ENCODE data around the gene FAM174B.
"Not testable (repeated sequence)": the region's sequence is repeated elsewhere in the genome, so short reads cannot be mapped to it uniquely, and the experiment has no call there.

The FAM174B gene

DNA sequence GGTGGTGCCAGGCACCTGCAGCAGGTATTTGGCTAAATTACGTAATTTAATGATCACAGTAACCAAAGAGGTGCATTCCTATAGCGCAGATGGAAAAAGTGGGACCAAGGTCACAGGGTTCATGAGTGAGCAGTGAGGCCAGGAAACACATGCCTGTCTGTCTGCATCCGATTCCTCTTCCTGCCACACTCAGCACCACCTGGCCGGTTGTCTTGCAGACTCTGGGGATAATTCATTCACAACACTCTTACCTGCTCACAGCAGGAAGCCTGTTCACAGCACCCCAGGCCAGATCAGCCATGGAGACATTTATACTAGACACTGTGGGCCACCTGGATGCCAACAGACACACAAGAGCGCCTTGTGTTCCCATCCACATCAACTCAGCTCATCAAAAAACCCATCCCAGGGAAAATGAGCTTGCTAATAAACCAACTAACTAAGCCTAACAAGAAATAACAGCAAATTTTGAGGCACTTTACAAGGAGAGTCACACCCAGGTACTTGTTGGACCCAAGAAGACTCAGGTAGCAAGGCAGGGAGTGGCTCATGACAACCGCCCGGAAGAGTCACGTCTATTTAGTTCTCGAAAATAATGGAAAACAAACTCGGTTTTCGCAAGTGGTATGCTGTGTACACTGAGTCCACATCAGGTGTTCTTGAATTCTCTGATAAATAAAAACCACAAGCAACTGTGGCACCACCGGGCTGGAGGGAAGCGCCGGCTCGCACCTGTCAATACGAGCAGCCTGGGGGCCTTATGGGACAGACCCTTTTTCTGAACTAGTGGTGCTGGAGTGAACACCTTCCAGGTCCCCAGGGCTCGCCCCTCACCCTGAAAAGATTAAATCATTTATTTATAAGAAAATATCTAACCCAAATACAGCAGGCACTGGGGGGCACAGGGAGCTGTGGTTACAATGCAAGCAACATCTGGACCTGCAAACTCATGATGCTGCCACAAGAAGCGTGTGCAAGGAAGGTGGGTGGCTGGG, 40.5 kb downstream of the FAM174B start:
- DNase-seq = no peak
- H3K27ac Mint-ChIP-seq = no peak overlapping the region
- H3K27me3 Mint-ChIP-seq = peaks cover 23 to 49% of the 10 kb centered on the region in 2 donors
- no peak for ATAC-seq (replicated peaks)
- no peaks in the 10 kb centered on the region for H3K4me1 Mint-ChIP-seq (ENCODE audit: low read depth in 2 of 2)
- H3K9me3 Mint-ChIP-seq = no peaks in the 10 kb centered on the region
- H3K4me3 Mint-ChIP-seq = no peak overlapping the region
- peaks cover 3% of the 10 kb centered on the region for H3K36me3 Mint-ChIP-seq (ENCODE audit: insufficient read depth)

GRCh38 chr15:92614301-92614700, 41.3 kb downstream of the FAM174B start:
- ATAC-seq (replicated peaks) = no peak
- H3K4me3 Mint-ChIP-seq = no peak overlapping the region
- H3K36me3 Mint-ChIP-seq (ENCODE audit: insufficient read depth) = peaks cover 3% of the 10 kb centered on the region

GRCh38 chr15:92613841-92614240, 41.7 kb downstream of the FAM174B start:
- Mint-ChIP-seq H3K27me3 (peaks cover 23 to 53% of the 10 kb centered on the region in 2 donors), H3K27ac (no peak overlapping the region), H3K36me3 (ENCODE audit: insufficient read depth) (peaks cover 3% of the 10 kb centered on the region), H3K4me1 (ENCODE audit: low read depth in 2 of 2) (no peaks in the 10 kb centered on the region), H3K9me3 (no peaks in the 10 kb centered on the region), H3K4me3 (no peak overlapping the region)
- DNase-seq (no peak), ATAC-seq (replicated peaks) (no peak)

More at GRCh38 chr15:92614301-92614700, 41.3 kb downstream of the FAM174B start:
- DNase-seq = no peak
- H3K9me3 Mint-ChIP-seq = no peaks in the 10 kb centered on the region
- peaks cover 23 to 49% of the 10 kb centered on the region in 2 donors for H3K27me3 Mint-ChIP-seq
- no peaks in the 10 kb centered on the region for H3K4me1 Mint-ChIP-seq (ENCODE audit: low read depth in 2 of 2)
- no peak overlapping the region for H3K27ac Mint-ChIP-seq

DNA sequence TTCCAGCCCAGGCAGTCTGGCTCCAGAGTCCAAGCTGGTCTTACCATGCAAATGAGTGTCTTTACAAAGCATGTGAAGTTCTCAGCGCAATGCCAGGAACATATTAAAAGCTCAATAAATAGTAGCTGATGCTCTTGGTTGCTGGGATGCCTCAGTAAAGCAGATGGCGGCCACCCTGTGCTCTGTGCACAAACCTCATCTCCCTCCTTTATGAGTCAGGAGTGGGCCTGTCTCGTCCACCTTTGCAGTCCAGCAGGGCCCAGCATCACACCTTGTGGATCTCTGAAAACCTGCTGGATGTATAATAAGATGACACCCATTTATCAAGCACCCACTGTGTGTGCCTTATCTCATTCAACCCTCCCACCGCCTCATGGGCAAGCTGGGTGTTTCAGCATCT, 42.7 kb downstream of the FAM174B start:
- ATAC-seq (replicated peaks) = no peak
- Mint-ChIP-seq H3K9me3 (no peaks in the 10 kb centered on the region), H3K27ac (no peak overlapping the region)

GRCh38 chr15:92611995-92612745, 43.4 kb downstream of the FAM174B start:
- no peak for DNase-seq
- no peaks in the 10 kb centered on the region for H3K4me1 Mint-ChIP-seq (ENCODE audit: low read depth in 2 of 2)
- no peak for ATAC-seq (replicated peaks)
- H3K9me3 Mint-ChIP-seq = no peaks in the 10 kb centered on the region
- peaks cover 3% of the 10 kb centered on the region for H3K36me3 Mint-ChIP-seq (ENCODE audit: insufficient read depth)
- peaks cover 29 to 67% of the 10 kb centered on the region in 2 donors for H3K27me3 Mint-ChIP-seq
- no peak overlapping the region for H3K27ac Mint-ChIP-seq
- H3K4me3 Mint-ChIP-seq = no peak overlapping the region

More for the DNA sequence above, 42.7 kb downstream of the FAM174B start:
- peaks cover 5% of the 10 kb centered on the region for H3K36me3 Mint-ChIP-seq (ENCODE audit: insufficient read depth)
- H3K4me3 Mint-ChIP-seq = no peak overlapping the region
- no peaks in the 10 kb centered on the region for H3K4me1 Mint-ChIP-seq (ENCODE audit: low read depth in 2 of 2)
- no peak for DNase-seq
- peaks cover 32 to 62% of the 10 kb centered on the region in 2 donors for H3K27me3 Mint-ChIP-seq

DNA sequence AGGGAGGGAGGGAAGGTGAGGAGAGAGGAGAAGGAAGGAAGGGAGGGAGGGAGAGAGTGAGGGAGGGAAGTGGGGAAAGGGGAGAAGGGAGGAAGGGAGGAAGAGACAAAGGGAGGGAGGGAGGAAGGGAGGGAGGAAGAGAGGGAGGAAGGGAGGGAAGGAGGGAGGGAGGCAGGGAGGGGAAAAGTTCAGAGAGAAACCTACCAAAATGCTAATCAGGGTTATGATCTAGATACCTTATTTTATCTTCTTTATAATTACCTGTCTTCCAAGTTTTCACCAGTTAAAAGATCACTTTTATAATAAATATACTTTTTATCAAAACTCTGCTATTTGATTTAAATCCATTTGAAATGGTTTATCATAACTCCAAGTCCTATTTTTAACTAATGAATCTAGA, 44.4 kb downstream of the FAM174B start:
- H3K4me1 Mint-ChIP-seq (ENCODE audit: low read depth in 2 of 2) = no peaks in the 10 kb centered on the region
- ATAC-seq (replicated peaks) = no peak
- H3K4me3 Mint-ChIP-seq = no peak overlapping the region
- H3K27me3 Mint-ChIP-seq = peaks cover 25 to 67% of the 10 kb centered on the region in 2 donors
- H3K9me3 Mint-ChIP-seq = no peaks in the 10 kb centered on the region
- H3K36me3 Mint-ChIP-seq (ENCODE audit: insufficient read depth) = peaks cover 6% of the 10 kb centered on the region
- no peak for DNase-seq
- no peak overlapping the region for H3K27ac Mint-ChIP-seq

DNA sequence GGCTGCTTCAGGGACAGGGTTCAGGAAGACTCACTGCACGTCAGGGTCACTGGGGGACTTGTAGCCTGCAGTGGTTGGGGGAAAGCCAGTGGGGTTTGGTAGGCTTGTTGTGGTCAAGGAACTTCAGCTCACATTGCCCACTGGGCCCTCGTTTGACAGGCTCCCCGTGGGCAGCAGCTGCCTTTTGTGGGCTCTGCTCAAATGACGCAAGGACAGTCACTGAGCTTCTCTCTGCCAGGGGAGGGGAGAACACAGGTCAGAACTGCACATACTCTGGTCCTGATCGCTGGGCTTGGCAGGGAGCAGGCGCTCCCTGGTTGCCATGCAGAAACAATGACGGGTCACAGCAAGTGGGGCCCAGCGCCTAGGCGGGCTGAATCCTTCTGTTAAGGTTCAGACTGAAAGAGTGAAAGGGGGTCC, 45.5 kb downstream of the FAM174B start:
- no peak overlapping the region for H3K27ac Mint-ChIP-seq
- ATAC-seq (replicated peaks) = no peak
- no peak overlapping the region for H3K4me3 Mint-ChIP-seq
- peaks cover 25 to 69% of the 10 kb centered on the region in 2 donors for H3K27me3 Mint-ChIP-seq
- no peaks in the 10 kb centered on the region for H3K4me1 Mint-ChIP-seq (ENCODE audit: low read depth in 2 of 2)
- peaks cover 0 to 3% of the 10 kb centered on the region in 2 donors for H3K9me3 Mint-ChIP-seq
- DNase-seq = no peak
- peaks cover 6% of the 10 kb centered on the region for H3K36me3 Mint-ChIP-seq (ENCODE audit: insufficient read depth)

DNA sequence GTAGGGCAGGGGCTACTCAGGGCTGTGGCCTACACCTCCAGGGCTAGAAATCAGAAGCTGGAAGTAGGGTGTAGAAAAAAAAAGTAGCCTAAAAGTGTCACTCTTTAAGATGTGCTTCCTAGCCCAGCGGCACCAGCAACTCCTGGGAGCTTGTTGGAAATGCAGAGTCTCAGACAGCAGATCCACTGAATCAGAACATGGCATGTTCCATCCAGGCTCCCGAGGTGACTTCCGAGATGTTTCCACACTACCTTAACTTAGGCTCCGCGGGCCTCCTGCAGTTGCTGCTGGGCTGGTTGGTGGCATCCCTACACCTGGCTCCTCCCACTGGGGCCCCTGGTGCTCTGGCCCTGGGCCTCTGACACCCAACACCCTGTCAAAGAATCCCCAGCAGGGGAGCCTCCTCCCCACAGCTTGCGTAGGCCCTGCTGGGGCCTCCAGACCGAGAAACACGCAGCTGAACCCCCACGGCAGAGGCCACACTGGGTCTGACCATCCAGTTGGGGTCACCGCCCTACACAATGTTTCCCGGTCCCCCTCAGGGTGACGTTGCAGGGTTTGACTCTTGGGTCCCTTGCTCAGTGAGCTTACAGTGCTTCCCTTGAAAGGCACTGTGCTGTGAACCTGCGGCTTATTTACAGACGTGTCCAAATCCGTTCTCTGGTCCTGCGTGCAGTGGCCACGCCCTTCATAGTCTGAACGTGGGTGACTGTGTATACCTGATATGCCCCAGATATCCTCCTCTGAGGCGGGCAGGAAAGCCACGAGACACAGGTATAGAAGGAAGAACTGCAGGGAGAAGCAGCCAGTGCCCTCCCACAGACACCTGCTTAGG, 46.5 kb downstream of the FAM174B start:
- Mint-ChIP-seq H3K27ac (no peak overlapping the region), H3K36me3 (ENCODE audit: insufficient read depth) (peaks cover 6% of the 10 kb centered on the region), H3K4me1 (ENCODE audit: low read depth in 2 of 2) (no peaks in the 10 kb centered on the region), H3K27me3 (peaks cover 23 to 69% of the 10 kb centered on the region in 2 donors), H3K4me3 (no peak overlapping the region), H3K9me3 (peaks cover 0 to 3% of the 10 kb centered on the region in 2 donors)
- no peak for DNase-seq
- no peak for ATAC-seq (replicated peaks)

- ATAC-seq (replicated peaks); H3K4me3 Mint-ChIP-seq; H3K27ac Mint-ChIP-seq; H3K36me3 Mint-ChIP-seq (ENCODE audit: insufficient read depth); H3K4me1 Mint-ChIP-seq (ENCODE audit: low read depth in 2 of 2); DNase-seq; H3K9me3 Mint-ChIP-seq: not testable (repeated sequence)
- peaks cover 29 to 71% of the 10 kb centered on the region in 2 donors for H3K27me3 Mint-ChIP-seq
Measured at GRCh38 chr15:92606836-92607150, 48.8 kb downstream of the FAM174B start.

DNA sequence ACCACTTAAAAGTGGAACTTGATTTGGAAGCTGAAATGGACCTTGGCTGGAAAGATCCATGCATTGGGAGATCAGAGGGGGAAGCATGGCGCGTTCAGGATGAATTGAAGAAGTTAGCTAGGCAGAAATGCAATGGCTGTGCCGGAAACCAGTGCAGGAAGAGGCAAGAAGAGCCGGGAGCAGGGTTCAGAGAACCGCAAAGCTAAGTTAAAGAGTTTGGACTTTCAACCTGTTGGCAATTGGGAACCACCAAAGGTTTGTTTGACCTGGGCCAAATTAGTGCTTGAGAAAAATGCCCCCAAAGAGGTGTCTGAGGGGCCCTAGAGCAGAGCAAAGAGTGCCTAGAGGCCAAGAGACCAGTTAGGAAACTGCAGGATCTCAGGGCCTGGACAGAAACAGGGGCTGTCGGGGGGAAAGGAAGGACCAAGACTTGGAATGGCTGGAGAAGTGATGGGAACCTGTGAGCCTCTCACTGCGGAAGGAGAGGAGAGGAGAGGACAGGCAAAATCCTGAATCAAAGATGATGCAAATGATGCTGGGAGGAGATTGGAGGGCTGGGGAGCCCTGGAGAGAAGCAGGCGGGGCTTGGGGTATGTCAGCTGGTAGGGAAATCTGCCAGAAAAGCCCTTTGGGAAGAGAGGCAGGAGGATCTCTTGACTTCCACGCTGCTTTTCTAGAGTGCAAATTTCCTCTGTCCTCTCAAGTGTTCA, 49.3 kb downstream of the FAM174B start:
- no peak overlapping the region for H3K27ac Mint-ChIP-seq
- peaks cover 6% of the 10 kb centered on the region for H3K36me3 Mint-ChIP-seq (ENCODE audit: insufficient read depth)
- DNase-seq (no peak), ATAC-seq (replicated peaks) (no peak)
- H3K9me3 Mint-ChIP-seq = peaks cover 0 to 3% of the 10 kb centered on the region in 2 donors
- H3K4me1 Mint-ChIP-seq (ENCODE audit: low read depth in 2 of 2) = no peaks in the 10 kb centered on the region
- peaks cover 32 to 77% of the 10 kb centered on the region in 2 donors for H3K27me3 Mint-ChIP-seq
- H3K4me3 Mint-ChIP-seq = no peak overlapping the region

GRCh38 chr15:92605225-92605944, 50.2 kb downstream of the FAM174B start:
- Mint-ChIP-seq H3K4me1 (ENCODE audit: low read depth in 2 of 2) (no peaks in the 10 kb centered on the region), H3K27ac (no peak overlapping the region), H3K9me3 (peaks cover 0 to 3% of the 10 kb centered on the region in 2 donors), H3K27me3 (peaks cover 33 to 86% of the 10 kb centered on the region in 2 donors), H3K36me3 (ENCODE audit: insufficient read depth) (peaks cover 6% of the 10 kb centered on the region), H3K4me3 (no peak overlapping the region)
- DNase-seq (no peak), ATAC-seq (replicated peaks) (no peak)
